Astrocyte of the spinal cord (primary cell): ENCODE data around the gene ALDOB.
"Not testable (repeated sequence)": the region's sequence is repeated elsewhere in the genome, so short reads cannot be mapped to it uniquely, and the experiment has no call there.

Experiments
- DNase-seq: peaks from one replicate; pipeline ENCODE4 v3.0.0; 2011; ENCODE audit warnings: low read depth, low spot score
- H3K4me3 ChIP-seq: 2 replicates; pipeline ENCODE4 v1.5.1; 2011; ENCODE audit warnings: low read depth, mild to moderate bottlenecking, low read length, moderate library complexity
- CTCF ChIP-seq: IDR thresholded peaks from 2 replicates; pipeline ENCODE4 v1.5.1; 2012; ENCODE audit warnings: low read depth, mild to moderate bottlenecking, low read length, inconsistent platforms
- in situ Hi-C: cut with HindIII; loops from 2 replicates; pipeline ENCODE4 v1.10.0; 2017; ENCODE audit warnings: low sequenced_read_pairs

Gene ALDOB

DNA sequence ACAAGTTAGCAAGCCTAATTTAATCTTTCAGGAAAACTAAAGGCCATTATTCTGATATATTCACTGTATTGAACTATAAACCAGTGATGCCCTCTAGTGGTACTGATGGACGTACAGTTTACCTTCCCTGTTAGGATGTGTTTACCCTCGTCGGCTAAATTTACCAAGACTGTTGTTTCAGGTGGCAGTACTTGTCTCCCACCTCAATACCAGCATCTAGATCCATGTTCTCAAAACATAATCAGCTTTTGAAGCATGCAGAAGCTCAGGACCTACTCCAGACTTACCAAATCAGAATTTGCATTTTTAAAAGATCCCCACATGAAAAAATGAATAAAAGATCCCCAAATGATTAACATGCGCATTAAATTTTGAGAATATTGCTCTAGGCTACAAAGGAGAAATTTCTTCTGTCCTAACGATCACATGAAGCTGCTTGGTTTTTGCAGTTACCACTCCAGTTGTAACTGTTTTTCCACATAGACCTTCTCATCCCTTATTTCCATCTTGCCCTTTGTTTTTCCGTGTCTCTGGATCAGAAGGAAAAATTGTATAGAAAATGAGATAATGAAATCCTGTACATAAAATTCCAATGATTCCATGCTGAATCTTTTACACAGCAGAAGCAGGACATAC is 47.6 kb downstream of the ALDOB start:
- peak; percentile 39 for DNase-seq
- no peak overlapping the region for H3K4me3 ChIP-seq
- peak; percentile 64 for TF ChIP-seq CTCF
- in situ Hi-C loops: no loop called here

GRCh38 chr9:101384873-101385536 is 50.6 kb downstream of the ALDOB start, which contains the start of gene BAAT:
TSS of gene BAAT (minus strand) at chr9:101385006. CDS start at chr9:101371404, 13,602 bp downstream.
- DNase-seq, in situ Hi-C loops, H3K4me3 ChIP-seq: not testable (repeated sequence)

- in situ Hi-C loops: no loop called here
- TF ChIP-seq CTCF: no peak
- no peak for DNase-seq
- no peak overlapping the region for H3K4me3 ChIP-seq
Observed at GRCh38 chr9:101383361-101383760, 52.2 kb downstream of the ALDOB start.

DNA sequence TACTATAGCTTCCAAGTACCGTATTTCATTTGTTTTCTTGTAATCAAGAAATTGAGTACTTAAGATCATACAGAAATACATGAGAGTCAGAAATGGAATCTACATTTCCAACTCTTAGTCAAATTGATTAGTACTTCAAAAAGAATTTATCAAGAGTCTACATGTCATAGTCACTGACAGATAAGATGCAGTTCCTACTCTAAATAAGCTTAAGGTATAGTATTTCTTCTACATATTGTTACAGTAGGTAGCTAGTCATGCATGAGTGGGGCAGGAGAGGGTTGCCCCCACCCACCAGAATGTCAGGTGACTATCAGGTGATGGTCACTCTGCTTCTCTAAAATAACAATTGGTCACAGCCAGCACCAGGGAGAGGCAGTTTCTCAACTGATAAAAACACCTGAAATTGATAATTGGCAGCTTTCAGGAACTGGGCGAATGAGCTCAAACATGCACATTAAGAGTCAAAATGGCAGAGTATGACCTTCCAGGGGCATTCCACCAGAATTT is 53.7 kb downstream of the ALDOB start:
- in situ Hi-C loops: no loop called here
- no peak for TF ChIP-seq CTCF
- no peak for DNase-seq
- H3K4me3 ChIP-seq: no peak overlapping the region

DNA sequence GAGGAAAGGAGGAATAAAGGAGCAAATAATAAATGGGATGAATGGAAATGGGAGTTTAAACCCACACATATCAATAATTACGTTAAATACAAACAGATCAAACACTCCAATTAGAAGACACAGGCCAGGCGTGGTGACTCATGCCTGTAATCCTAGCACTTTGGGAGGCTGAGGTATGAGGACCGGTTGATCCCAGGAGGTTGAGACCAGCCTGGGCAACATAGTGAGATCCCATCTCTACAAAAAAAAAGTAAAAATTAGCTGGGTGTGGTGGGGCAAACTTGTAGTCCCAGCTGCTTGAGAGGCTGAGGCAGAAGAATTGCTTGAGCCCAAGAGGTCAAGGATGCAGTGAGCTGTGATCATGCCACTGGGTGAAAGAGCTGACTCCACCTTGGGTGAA is 54.5 kb downstream of the ALDOB start:
- in situ Hi-C loops: no loop called here

GRCh38 chr9:101380295-101380694 is 55.3 kb downstream of the ALDOB start:
- in situ Hi-C loops: no loop called here
- DNase-seq: no peak
- no peak for TF ChIP-seq CTCF
- H3K4me3 ChIP-seq: no peak overlapping the region

More for the DNA sequence above, 54.5 kb downstream of the ALDOB start:
- no peak for DNase-seq
- H3K4me3 ChIP-seq: no peak overlapping the region
- TF ChIP-seq CTCF: no peak
